Measurements from ENCODE around the gene LHPP.

LHPP gene

DNA sequence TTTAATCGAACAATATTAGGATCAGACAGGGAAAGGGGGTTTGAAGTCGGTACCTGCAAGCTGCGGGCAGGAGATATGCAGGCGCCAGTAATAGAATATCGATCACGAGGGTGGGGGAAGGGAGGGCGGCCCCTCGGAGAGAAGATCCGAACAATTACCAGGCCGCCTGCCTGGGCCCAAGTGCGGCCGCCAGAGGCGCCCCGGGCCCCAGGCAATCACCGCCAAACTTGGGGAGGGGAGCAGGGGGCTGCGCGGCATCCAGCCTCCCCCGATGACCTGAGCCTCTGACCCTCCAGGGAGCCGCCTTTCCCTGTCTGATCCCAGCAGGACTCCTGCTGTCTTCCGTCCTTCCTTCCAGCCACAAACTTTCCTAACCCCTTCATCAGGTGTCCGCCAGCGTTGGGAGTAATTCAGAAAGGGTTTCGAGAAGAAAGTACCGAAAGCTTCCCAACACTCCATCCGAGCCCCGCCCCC is 12.9 kb upstream of the LHPP start:
- DNase-seq, result no peak

DNA sequence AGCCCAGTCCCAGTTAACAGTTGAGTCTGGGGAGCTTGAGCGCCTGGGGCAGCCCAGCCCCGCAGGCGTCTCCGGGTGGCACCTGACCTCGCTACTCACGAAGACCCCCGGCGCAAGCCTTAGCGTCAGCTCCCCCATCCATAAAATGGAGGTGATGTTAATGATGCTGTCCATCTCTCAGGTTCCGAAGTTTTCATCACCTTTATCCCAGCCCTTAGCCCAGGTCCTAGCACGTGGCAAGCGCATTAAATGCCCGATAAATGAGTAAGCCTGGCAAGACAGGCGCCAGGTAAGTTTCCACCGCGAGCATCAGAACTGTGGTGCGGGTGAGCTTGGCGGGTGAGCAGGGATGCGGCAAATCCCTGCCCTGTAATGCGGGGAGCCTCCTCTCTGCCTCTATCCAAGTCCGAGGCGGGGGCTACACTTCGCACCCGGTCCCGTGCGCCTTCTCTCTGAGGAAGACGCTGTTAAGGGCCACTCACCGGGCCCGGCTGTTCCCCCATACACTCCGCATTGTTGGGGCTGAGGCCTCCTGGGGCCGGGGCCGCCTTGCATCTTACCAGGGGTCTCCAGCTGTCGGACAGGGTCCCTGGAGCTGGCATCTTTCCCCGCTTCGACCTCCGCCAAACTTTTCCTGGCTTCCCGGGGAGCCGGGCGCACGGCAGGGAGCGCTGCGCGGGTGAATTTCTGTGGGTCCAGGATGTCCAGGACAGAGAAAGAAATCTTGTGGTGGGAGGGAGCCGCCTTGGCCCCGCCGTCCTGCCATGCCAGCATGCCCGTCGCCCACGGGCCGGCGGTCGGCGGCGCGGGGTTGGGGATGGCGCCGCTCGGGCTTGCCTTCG is 12.2 kb upstream of the LHPP start:
- no peak for DNase-seq

DNA sequence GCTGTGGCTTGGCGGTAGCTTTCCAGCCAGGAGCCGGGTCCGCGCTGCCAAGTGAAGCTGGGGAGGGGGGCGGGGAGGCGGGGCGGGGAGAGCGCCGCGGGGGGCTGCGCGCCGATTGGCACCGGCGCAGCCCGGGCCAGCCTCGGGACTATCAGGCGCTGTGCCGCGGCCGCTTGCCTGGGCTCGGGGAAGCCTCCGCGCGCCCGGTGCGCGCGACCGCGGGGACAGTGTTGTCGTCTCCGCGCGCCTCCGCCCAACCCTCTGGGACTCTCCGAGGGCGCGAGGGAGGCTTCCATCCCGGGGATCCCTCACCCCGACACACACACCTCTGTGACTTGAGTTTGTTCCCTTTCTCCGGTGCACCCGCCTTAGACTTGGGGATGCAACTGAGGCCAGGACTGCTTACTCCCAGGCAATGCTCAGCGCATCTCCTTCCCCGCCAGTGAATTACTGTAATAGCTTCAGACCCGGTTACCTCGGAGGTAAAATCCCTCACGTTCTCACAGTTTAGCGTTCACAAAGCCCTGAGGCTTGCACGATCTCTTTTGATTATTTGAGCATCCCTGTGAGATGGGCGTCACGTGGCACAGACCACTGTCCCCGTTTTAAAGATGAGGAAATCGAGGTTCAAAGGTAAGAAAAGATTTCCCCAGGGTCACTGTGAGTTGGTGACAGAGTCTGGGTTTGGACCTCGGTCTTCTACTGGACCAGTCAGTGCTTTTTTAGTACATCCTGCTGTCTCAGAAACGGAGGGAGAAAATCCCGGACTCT is 11.4 kb upstream of the LHPP start, which contains the start of gene NKX1-2:
Gene NKX1-2, minus strand, starts transcription at position 24 of the 771 bp plus-strand sequence. CDS start 92 bp downstream, outside the sequence.
- no peak for DNase-seq

DNA sequence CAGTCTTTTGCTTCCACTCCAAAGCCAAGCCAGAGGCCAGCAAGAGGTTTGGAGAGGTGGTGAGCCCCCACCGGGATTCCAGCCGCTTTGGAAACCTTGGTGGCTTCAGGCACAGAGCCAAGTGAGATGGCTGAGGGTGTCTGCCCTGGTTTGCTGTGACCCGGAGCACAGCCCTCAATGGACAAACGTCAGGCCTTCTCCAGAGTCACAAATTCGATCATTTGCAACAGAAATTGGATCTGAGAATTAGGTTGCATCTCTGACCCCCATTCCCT is 10.9 kb upstream of the LHPP start:
- DNase-seq, result no peak

DNA sequence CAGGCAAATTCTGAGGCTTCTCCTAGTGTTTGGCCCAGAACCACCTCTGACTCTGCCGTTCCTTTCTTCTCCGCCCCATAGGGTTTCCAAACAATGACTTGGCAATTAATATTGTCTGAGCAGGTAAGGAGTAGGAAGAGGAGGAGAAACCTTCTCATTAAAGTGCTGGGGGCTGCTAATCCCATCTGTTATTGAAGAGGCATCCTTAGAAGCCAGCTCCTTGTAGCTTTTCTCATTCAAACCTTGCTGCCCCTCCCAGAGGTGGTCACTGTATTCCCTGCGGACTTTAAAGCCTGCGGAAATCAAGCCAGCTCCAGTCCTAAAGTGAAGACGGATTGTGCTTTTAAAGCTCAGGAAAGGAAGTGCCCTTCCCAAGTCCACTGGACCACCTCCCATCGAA is 10.3 kb upstream of the LHPP start:
- DNase-seq, result no peak

DNA sequence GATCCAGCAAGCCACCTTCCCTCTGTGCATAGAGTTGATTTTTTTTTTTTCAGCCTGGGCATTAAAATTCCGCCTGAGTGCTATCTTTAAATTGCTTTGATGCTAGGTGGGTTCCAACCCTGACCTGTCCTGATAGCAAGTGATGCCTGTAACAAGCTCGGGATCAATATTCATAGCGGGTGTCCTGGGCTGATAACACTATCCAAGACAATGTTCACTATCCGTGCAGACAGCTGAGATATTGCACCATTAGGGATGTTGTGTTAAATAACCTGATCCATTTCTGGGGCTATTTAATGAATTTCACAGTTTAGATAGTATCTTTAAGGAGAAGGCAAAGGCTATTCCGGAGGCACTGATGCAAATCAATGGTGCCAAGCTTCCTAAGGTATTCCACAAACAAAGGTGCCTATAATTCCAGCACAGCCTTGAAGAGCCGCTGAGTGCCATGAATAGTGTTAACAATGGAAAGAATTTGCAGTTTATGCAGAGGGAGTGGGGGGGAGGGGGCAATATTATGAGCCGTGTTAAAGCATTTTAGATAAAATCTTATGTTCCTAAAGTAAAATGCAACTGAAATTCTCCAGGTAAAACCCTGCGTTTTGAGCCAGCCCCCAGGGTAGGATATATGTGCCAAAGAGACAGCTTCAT is 7.5 kb upstream of the LHPP start:
- DNase-seq, result no peak

DNA sequence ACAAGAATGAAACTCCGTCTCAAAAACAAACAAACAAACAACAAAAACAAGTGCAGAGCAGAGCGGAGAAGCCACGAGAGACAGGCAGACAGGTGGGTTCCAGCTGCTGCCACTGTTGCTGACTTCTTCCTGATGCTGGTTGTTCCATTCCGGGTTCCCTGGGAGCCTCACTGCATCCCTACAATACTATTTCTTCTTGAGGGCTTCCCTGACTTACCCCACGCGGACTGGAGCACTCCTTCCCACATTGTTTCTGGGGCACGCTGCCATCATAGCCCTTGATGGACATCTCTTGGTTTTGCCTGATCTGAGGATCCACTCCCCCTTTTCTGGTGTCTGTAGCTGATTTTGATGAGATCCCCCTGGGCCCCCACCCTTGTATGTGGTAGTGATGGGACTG is 6.2 kb upstream of the LHPP start:
- DNase-seq, result no peak

DNA sequence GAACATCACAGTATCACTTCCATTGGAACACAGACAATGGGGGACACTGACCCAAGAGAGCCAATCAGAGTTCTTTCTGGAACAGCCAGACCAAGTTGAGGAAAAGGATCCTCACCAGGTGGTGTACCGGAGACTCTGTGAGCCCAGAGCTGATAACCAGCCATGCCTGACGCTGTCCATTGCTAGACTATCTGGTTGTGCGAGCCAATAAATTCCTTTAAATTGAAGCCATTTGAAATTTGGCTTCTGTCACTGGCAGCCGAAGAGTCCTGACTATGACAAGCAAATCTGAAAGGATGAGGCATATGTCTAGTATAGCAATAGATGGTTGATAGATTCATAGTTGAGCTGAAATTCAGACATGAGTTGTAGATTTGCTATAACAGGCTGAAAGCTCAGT is 3.1 kb upstream of the LHPP start:
- DNase-seq, result no peak

DNA sequence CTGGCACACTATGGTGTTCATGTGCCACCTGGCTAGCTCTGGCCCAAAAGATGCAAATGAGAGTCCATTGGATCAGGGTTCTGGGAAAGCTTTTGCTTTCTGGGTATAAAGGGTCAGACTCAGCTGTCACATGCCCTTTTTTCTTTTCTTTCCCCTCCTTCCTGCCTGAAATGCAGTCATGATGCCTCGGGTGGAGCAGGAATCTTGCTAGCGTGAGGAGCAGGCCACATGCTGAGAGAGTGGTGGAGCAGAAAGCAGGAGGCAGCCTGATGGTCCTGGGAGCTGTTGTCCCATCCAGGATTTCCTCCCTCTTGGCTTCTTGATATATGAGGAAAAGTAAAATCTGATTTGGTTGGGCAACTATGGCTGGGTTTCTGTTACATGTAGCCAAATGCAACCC is 2.7 kb upstream of the LHPP start:
- no peak for DNase-seq

DNA sequence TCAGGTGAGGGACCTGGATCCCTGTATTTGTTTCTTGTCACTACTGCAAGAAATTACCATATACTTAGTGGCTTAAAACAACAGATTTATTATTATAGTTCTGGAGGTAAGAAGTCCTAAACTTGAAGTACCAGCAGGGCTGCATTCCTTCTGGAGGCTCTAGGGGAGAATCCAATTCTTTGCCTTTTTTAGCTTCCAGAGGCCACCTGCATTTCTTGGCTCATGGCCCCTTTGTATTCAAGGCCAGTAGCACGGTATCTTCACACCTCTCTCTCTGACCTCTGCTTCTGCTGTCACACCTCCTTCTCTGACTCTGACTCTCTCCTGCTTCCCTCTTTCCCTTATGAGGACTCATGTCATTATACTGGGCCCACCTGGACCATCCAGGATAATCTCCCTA is 2.2 kb upstream of the LHPP start:
- no peak for DNase-seq

DNA sequence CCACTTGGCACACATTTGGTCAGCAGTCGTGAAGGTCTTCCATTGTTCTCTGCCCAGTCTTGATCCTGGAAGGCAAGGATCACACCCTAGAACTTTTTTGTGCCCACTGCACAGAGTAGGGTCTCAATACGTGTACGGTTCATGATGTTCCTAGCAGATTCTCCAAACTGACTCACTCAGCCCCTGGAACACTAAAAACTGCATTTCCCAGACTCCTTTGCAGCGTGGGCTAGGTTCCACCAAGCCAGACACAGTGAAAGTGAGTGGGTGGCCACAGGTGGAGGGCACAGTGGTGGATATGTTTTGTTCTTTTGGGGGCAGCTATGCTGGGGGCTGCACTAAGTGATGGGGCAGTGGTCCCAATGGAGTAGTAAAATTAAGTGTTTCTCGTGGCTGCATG is 1.5 kb upstream of the LHPP start:
- no peak for DNase-seq

DNA sequence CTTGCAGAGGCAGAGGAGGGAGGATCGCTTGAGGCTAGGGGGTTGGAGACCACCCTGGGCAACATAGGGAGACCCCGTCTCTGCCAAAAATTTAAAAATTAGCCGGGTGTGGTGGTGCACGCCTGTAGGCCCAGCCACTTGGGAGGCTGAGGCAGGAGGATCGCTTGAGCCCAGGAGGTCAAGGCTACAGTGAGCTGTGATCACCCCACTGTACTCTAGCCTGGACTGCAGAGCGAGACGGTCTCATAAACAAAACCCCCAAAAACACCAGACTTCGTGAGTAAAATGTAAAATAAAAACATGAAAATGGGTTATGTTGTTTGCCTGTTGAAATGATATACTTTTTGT is 699 bp downstream of the LHPP start:
- no peak for DNase-seq

DNA sequence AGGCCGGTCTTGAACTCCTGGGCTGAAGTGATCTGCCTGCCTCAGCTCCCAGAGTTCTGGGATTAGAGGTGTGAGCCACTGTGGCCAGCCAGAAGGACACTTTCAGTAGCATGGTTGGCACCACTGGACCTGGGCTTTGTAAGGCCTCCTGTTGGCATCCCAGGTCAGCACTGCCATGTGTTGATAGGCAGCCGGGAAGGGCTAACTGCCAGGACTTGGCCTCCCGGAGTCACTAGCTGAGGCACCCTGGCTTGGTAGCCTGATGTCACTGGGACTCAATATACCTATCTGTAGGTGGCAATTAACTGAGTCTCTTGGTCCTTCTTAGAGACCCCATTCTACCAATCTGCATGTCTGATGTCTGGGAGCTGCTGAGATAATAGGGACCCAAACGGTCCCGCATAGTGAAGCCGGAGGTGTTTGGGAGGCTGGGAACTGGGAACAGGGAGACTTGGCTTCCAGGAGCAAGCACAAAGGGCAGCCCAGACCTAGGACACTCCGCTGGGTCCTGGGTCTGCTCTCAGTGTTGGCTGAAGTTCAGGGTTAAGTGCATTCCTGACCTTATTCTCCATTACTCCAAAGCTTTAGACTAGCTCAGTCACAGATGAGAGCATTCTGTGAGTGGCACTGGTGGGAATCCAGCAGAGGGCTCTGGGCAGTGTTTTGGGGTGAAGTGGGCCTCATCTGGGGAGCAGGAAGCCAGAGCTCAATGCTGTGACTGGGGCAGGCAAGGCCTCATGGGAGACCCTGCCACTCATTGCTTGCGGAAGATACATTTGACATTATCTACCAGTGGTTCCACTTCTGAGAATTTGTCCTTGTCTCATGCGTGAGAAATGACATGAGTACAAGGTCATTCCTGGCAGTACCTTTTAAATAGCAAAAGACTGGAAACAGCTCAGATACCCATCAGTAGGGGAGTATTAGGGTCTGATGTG is 2.7 kb downstream of the LHPP start:
- no peak for DNase-seq

DNA sequence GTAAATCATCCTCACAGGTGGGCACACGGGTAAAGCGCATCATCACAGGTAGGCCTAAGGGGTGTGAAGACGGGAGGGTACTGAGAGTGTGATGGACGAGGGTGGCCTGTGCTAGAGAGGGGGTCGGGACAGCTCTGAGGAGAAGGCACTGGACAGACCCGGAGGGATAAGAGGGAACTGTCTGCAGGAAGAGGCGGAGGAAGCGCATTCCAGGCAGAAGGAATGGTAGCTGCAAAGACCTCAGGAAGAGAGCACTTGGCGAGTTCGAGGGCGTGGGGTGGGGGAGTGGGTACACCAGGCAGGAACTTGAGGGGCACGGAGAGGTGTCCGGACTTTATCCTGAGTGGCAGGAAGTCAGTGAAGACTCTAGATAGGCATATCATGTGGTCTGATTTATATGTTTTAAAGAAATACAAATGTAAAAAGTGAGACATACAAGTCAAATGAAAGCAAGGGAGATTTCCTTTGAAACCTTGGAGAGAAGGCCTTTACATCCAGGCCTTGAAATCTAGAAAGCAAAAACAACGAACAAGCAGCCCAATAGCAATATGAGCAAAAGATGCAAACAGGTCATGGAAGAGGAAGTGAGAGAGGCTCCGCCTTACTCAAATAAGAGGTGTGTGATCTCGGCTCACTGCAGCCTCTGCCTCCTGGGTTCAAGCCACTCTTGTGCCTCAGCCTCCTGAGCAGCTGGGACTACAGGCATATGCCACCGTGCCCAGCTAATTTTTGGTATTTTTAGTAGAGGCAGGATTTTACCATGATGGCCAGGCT is 3.6 kb downstream of the LHPP start:
- no peak for DNase-seq

DNA sequence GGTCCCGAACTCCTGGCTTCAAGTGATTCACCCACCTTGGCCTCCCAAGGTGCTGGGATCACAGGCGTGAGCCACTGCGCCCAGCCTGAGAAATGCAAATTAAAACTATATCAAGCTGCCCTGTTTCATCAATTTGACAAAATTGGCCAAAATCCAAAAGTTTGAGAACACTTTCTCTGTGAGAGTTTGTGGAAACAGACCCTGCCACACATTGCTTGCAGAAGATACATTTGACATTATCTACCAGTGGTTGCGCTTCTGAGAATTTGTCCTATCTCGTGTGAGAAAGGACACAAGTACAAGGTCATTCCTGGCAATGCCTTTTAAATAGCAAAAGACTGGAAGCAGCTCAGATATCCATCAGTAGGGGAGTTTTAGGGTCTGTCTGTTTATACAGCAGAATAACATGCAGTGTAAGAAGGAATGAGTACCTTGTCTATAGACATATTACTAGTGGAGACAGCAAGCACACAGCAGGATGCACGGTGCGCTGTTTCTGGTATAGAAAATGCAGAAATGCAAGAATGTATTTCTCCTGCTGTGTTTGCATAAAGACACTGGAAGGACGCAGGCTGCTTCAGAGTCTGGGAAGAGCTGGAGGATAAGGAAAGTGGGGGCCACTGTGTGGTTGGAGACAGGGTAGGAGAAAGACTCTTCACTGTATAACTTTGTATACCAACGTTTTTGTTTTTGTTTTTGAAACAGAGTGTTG is 4.3 kb downstream of the LHPP start:
- DNase-seq, result no peak

DNA sequence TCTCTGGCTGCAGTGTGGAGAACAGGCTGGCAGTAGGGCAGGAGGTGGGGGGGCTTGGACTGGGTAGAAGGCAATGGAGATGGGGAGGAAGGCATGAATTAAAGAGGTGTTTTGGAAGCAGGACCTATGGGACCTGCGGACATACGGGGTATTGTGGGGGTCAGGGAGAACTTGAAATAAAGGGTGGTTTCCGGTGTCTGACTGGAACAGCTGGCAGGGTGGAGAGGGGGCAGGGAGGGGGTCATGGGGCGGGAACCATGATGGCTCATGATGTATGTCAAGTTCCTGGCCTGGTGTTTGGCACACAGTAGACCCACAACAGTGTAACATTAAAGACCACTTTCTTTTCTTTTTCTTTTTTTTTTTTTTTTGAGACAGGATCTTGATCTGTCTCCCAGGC is 5.5 kb downstream of the LHPP start:
- DNase-seq, result no peak

DNA sequence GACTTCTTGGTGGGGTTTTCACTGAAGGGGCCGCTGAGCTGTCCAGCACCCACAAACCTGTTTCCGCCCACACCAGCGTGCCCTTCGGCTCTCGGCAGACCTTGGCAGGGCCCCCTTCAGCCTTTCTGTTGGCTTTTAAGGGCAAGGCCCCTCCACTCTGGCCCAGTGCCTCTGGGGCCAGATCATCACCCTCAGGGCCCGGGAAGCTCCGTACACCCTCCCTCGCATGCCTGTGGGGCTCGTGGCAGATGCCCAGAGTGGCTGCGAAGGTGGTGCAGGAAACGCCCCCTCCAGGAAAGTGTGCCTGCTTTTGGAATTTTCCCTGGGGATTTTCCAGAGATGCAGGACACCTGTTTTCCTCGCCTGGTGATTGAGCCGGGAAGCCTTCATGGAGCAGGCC is 7.0 kb downstream of the LHPP start:
- DNase-seq, result no peak

DNA sequence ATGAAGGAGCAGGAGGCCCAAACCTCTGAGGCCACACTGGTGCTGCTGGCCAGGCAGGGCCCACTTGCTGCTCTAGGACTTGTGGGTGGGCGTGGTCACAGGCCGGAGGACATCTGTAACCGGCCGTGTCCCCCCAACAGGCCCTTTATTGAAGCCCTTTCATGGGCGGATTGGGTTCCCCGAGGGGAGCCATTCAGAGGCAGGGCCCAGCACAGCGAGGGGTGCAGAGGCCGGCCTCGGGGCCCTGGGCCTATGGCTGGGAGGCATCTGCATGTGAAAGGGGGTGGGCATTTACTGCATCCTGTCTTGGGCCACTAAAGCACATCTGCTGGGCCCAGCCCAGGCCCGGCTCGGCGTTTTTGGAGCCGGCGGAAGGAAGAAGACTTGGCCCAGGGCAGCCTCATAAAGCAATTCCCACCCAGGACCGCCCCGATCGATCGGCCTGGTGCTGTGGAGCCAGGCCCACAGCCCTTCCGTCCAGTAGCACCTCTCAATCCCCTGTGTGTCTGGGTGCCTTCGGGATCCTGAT is 8.4 kb downstream of the LHPP start:
- no peak for DNase-seq

DNA sequence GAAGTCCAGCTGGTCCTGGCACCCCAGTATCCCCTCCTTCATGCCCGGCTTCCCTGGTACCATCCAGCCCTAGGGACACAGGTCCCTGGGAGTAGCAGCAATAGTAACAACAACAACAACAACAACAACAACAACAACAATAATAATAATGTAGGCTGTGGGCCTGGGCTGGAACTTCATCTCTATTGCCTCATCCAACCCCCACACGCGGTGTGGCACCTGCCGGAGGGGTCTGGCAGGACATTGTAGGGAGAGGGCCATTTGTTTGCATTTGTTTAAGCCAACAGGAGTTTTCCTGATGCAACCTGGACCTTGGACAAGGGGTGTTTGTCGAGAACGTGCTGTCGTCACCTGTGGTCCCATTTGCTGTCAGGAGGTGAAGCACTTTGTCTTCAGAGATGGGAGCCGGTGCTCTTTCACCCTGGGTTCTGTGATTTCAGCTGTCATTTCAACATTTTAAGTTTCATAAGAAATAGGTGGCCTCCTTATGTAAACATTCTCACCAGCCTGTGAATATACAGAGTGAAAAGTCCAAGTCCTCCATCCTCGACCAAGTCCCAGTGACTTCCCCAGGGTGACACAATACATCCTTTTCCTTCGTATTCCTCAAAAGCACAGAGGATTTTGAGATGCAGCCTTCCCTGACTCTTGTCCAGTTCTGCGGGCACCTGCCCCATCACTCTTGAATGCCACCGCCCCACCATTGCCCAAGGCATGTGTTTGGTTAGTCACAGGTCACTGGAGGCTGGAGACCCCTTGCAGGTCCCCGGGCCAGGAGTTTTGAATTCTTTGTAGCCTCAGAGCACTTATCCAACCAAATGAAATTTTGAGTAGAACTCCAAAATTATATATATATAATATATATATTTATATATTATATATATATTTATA is 9.2 kb downstream of the LHPP start:
- DNase-seq, result no peak

DNA sequence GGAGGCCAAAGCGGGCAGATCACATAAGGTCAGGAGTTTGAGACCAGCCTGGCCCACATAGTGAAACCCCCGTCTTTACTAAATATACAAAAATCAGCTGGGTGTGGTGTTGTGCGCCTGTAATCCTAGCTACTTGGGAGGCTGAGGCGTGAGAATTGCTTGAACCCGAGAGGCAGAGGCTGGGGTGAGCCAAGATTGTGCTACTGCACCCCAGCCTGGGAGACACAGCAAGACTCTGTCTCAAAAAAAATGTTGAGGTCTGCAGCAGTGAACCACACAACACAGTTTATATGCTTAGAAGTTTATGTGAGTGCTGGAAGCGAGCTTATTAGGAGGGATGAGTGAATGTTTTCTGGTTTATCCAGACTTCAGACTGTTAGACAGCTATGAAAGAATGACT is 10.4 kb downstream of the LHPP start:
- DNase-seq, result no peak

All from hippocampal formation (tissue), 2 donors.